ENCODE data around the gene PPIF. TPM values are rescaled to one million over a fixed set of nuclear protein-coding genes. Genes with fewer than 3 reads are reported as not detected.

Gene PPIF
- total and polyA plus RNA-seq, 2 of the 4 experiments (the other 2 are of a cell fraction), result 29.2 to 130 TPM

DNA sequence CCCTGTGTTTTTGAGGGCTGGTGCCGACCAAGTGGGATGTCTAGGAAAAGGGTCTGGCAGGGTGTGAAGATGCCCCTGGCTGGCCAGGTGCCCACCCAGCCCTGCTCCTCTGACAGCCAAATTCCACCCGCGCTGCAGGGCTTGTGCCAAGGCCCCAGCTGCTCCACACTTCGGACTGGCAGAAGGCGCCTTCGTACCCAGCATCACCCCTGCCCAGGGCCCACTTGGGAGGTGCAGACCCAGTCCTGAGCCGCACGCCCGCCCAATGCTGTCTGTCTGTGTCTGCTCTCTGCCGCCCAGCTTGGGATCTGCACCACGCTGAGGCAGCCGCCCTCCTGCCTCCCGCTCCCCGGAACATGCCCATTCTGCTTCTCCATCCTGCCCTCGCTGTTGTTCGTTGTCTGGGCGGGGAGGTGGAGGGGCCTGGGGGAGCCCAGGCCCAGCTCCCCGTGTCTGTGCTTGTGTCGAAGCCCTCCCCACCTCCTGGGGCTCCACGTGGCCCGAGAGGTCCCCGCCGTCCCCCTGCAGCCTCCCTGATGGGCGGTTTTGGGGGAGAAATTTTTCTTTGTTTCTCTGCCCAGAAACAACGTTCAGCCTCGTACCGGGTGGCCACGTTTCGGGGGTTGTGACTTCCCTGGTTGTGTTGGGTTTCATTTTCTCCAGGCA is 36.9 kb upstream of the PPIF start:
- intact Hi-C loops (cut with micrococcal nuclease) (no loop called here), dilution Hi-C loops (cut with HindIII; ENCODE audit: low sequenced_read_pairs, unreplicated experiment) (no loop called here), in situ Hi-C loops (cut with MboI; ENCODE audit: low sequenced_read_pairs) (no loop called here)
- no peaks in the 10 kb centered on the region; the same call in none of the 2 replicates for H4K20me1 ChIP-seq (ENCODE audit: insufficient read depth, low read length)
- BruUV-seq (replicated peaks), result no TSS peak
- H3K56ac ChIP-seq (ENCODE audit: extremely low read depth, insufficient read depth, low read length), result no peak overlapping the region
- no peaks in the 10 kb centered on the region for H3K27me3 ChIP-seq (ENCODE audit: control insufficient read depth, insufficient read depth, low read length)
- peak overlapping the region; percentile 50 for H2AK9ac ChIP-seq (replicated peaks; ENCODE audit: low read depth, low read length, poor library complexity)
- POLR2A ChIA-PET (ENCODE audit: unreplicated experiment), result no interaction called here
- H3K23ac ChIP-seq (ENCODE audit: low read depth, low read length), result no peak overlapping the region
- no peak overlapping the region for H3K9ac ChIP-seq (ENCODE audit: low read depth, low read length)
- no peak overlapping the region for H4K8ac ChIP-seq (ENCODE audit: low read depth in 2 of 2, low read length in 2 of 2)
- TF ChIP-seq RAD21 (IDR thresholded peaks at IDR 0.05; ENCODE audit: low read length), result no peak
- TF ChIP-seq MAZ (IDR thresholded peaks at IDR 0.05; ENCODE audit: borderline replicate concordance, low read depth, low read length), result no peak
- no peak for TF ChIP-seq POLR2A (IDR thresholded peaks at IDR 0.05; ENCODE audit: low read depth, low read length)
- no peak for TF ChIP-seq NFE2L2 (IDR thresholded peaks at IDR 0.05; ENCODE audit: low read depth, low read length)
- no peak for TF ChIP-seq MAFK (IDR thresholded peaks at IDR 0.05; ENCODE audit: low read depth, low read length)
- TF ChIP-seq, protein P1, sequence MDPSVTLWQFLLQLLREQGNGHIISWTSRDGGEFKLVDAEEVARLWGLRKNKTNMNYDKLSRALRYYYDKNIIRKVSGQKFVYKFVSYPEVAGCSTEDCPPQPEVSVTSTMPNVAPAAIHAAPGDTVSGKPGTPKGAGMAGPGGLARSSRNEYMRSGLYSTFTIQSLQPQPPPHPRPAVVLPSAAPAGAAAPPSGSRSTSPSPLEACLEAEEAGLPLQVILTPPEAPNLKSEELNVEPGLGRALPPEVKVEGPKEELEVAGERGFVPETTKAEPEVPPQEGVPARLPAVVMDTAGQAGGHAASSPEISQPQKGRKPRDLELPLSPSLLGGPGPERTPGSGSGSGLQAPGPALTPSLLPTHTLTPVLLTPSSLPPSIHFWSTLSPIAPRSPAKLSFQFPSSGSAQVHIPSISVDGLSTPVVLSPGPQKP (IDR thresholded peaks at IDR 0.05; ENCODE audit: borderline replicate concordance, low read depth, low read length), result no peak
- TF ChIP-seq, protein P2, sequence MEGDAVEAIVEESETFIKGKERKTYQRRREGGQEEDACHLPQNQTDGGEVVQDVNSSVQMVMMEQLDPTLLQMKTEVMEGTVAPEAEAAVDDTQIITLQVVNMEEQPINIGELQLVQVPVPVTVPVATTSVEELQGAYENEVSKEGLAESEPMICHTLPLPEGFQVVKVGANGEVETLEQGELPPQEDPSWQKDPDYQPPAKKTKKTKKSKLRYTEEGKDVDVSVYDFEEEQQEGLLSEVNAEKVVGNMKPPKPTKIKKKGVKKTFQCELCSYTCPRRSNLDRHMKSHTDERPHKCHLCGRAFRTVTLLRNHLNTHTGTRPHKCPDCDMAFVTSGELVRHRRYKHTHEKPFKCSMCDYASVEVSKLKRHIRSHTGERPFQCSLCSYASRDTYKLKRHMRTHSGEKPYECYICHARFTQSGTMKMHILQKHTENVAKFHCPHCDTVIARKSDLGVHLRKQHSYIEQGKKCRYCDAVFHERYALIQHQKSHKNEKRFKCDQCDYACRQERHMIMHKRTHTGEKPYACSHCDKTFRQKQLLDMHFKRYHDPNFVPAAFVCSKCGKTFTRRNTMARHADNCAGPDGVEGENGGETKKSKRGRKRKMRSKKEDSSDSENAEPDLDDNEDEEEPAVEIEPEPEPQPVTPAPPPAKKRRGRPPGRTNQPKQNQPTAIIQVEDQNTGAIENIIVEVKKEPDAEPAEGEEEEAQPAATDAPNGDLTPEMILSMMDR (conservative IDR thresholded peaks at IDR 0.05; ENCODE audit: low read depth, low read length), result no peak
- no peak for TF ChIP-seq MXI1 (IDR thresholded peaks at IDR 0.05; ENCODE audit: borderline replicate concordance, low read depth, low read length)
- TF ChIP-seq, protein P3, sequence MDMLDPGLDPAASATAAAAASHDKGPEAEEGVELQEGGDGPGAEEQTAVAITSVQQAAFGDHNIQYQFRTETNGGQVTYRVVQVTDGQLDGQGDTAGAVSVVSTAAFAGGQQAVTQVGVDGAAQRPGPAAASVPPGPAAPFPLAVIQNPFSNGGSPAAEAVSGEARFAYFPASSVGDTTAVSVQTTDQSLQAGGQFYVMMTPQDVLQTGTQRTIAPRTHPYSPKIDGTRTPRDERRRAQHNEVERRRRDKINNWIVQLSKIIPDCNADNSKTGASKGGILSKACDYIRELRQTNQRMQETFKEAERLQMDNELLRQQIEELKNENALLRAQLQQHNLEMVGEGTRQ (IDR thresholded peaks at IDR 0.05; ENCODE audit: low read depth, low read length), result no peak
- no peak for TF ChIP-seq RCOR1 (IDR thresholded peaks at IDR 0.05; ENCODE audit: insufficient replicate concordance, low read length)
- no peak for TF ChIP-seq RFX5 (IDR thresholded peaks at IDR 0.05; ENCODE audit: low read depth, low read length)
- no peak for TF ChIP-seq CHD1 (IDR thresholded peaks at IDR 0.05; ENCODE audit: low read depth, low read length)
- no peak for TF ChIP-seq BHLHE40 (IDR thresholded peaks at IDR 0.05; ENCODE audit: low read depth, low read length)
- TF ChIP-seq SMC3 (IDR thresholded peaks at IDR 0.05; ENCODE audit: low read depth, low read length), result no peak
- no peak for TF ChIP-seq CEBPB (IDR thresholded peaks at IDR 0.05; ENCODE audit: low read depth, low read length)
- TF ChIP-seq FOS (IDR thresholded peaks at IDR 0.05; ENCODE audit: low read depth, low read length), result no peak
- H3K27ac ChIP-seq (ENCODE audit: insufficient read depth, low read length), result no peak overlapping the region
- 0 out of 2 replicates have a peak, but pooled peaks cover 2% of the 10 kb centered on the region for H3K9me1 ChIP-seq (ENCODE audit: insufficient read depth, low read length)
- H3K36me3 ChIP-seq (ENCODE audit: control insufficient read depth, insufficient read depth, low read length), result peaks cover 90% of the 10 kb centered on the region
- CTCF ChIA-PET, result no interaction called here
- H3K14ac ChIP-seq (replicated peaks; ENCODE audit: low read depth, low read length), result no peak overlapping the region
- no peak overlapping the region for H2BK20ac ChIP-seq (ENCODE audit: low read depth, low read length)
- peaks cover 20 to 54% of the 10 kb centered on the region in 2 experiments; a peak in 3 of 4 replicates for H3K79me1 ChIP-seq (ENCODE audit: low read depth in 1 of 2, low read length in 2 of 2)
- no peak overlapping the region for H2BK15ac ChIP-seq (ENCODE audit: low read depth, low read length)
- no peak overlapping the region for H3K18ac ChIP-seq (ENCODE audit: low read depth, low read length)
- ATAC-seq (ENCODE audit: low read depth) (no peak), DNase-seq (no peak)
- H4K5ac ChIP-seq (ENCODE audit: low read depth, low read length), result no peak overlapping the region
- no peak overlapping the region for H2BK120ac ChIP-seq (ENCODE audit: low read depth, low read length)
- no peak overlapping the region for H2BK5ac ChIP-seq (ENCODE audit: low read depth, low read length, poor library complexity, severe bottlenecking)
- H3K4me2 ChIP-seq (ENCODE audit: low read depth, low read length), result no peak overlapping the region
- no peaks in the 10 kb centered on the region for H3K9me3 ChIP-seq (ENCODE audit: control insufficient read depth, insufficient read depth, low read length)
- H3K4me3 ChIP-seq (ENCODE audit: insufficient read depth, low read depth, low read length), result no peak overlapping the region
- H2AFZ ChIP-seq (replicated peaks; ENCODE audit: low read length, poor library complexity), result peak overlapping the region; percentile 51
- no peak overlapping the region for H2AK5ac ChIP-seq (ENCODE audit: low read depth, low read length)
- 94% methylated on average over 9 of the region's 29 CpGs; no CpG with 5 or more reads in 1 of the 2 experiments for WGBS, 2 experiments (ENCODE audit: extremely low coverage in 2 of 2, insufficient read length in 1 of 2)
- H3K4ac ChIP-seq (ENCODE audit: low read depth, low read length), result no peak overlapping the region
- no peak overlapping the region for H4K91ac ChIP-seq (ENCODE audit: insufficient read depth, low read depth, low read length)
- H3K4me1 ChIP-seq (ENCODE audit: control insufficient read depth, insufficient read depth, low read length), result no peaks in the 10 kb centered on the region
